DND-41 (cell line): ENCODE measurements around the gene ERCC6L2.

Source experiments
- ATAC-seq: fragments of 200-7000 bp; cut with Tn5 transposase; 3 replicates; pipeline ENCODE4 v1.9.1; 2021; ENCODE audit warnings: low read depth; ENCODE audit not compliant: insufficient read depth
- DNase-seq: peaks from one replicate; pipeline ENCODE4 v3.0.0-alpha.2; 2020
- H2AFZ ChIP-seq: 2 replicates; pipeline ENCODE4 v1.6.0; 2012; ENCODE audit warnings: low read depth, low read length
- H3K27ac ChIP-seq: 2 replicates; pipeline ENCODE4 v1.5.1; 2012; ENCODE audit warnings: low read length, inconsistent platforms
- H3K27me3 ChIP-seq: fragments of 200-600 bp; sonication (generic); 2 replicates; pipeline ENCODE4 v1.6.0; 2012; ENCODE audit warnings: low read length, mild to moderate bottlenecking, inconsistent platforms; ENCODE audit not compliant: insufficient read depth, poor library complexity
- H3K36me3 ChIP-seq: 2 replicates; pipeline ENCODE4 v1.5.1; 2012; ENCODE audit warnings: low read length, inconsistent platforms; ENCODE audit not compliant: insufficient read depth
- H3K4me1 ChIP-seq: 2 replicates; pipeline ENCODE4 v1.5.1; 2012; ENCODE audit warnings: mild to moderate bottlenecking, low read length; ENCODE audit not compliant: insufficient read depth
- H3K4me2 ChIP-seq: 2 replicates; pipeline ENCODE4 v1.6.0; 2012; ENCODE audit warnings: mild to moderate bottlenecking, moderate library complexity, low read length, inconsistent platforms; ENCODE audit not compliant: insufficient read depth
- H3K4me3 ChIP-seq, 2 experiments: fragments of 200-600 bp in 1 of 2; shearing (Covaris generic) in 1 of 2; 2 replicates each; pipeline ENCODE4 v1.5.1; 2012 to 2016; ENCODE audit warnings: inconsistent platforms in 2 of 2, low read length in 2 of 2, mild to moderate bottlenecking in 2 of 2, low read depth in 1 of 2, moderate library complexity in 1 of 2
- H3K79me2 ChIP-seq: 2 replicates; pipeline ENCODE4 v1.6.0; 2012; ENCODE audit warnings: low read length, inconsistent platforms; ENCODE audit not compliant: insufficient read depth
- H3K9ac ChIP-seq: 2 replicates; pipeline ENCODE4 v1.6.0; 2012; ENCODE audit warnings: low read depth, mild to moderate bottlenecking, inconsistent platforms, low read length, moderate library complexity
- H3K9me3 ChIP-seq: 2 replicates; pipeline ENCODE4 v1.5.1; 2012; ENCODE audit warnings: low read length, moderate library complexity, mild to moderate bottlenecking, inconsistent platforms; ENCODE audit not compliant: insufficient read depth, severe bottlenecking
- H4K20me1 ChIP-seq: 2 replicates; pipeline ENCODE4 v1.6.0; 2012; ENCODE audit warnings: low read length; ENCODE audit not compliant: insufficient read depth
- CTCF ChIP-seq: IDR thresholded peaks from 2 replicates; pipeline ENCODE4 v1.5.1; 2012; ENCODE audit warnings: borderline replicate concordance, low read length, moderate library complexity, mild to moderate bottlenecking; ENCODE audit not compliant: poor library complexity, severe bottlenecking; ENCODE audit errors: extremely low read depth
- EZH2 ChIP-seq: IDR thresholded peaks from 3 replicates; pipeline ENCODE4 v1.6.1; 2012; ENCODE audit warnings: borderline replicate concordance, low read depth, mild to moderate bottlenecking, moderate library complexity, low read length, inconsistent platforms; ENCODE audit not compliant: severe bottlenecking

The ERCC6L2 gene

GRCh38 chr9:95936579-95937075 is 61.1 kb downstream of the ERCC6L2 start:
- Histone ChIP-seq H4K20me1 (no peaks in the 10 kb centered on the region), H3K79me2 (no peaks in the 10 kb centered on the region), H3K9me3 (peaks cover 6% of the 10 kb centered on the region), H3K36me3 (peaks cover 83% of the 10 kb centered on the region), H3K27me3 (no peaks in the 10 kb centered on the region), H3K27ac (no peak overlapping the region), H2AFZ (no peak overlapping the region), H3K4me2 (no peak overlapping the region), H3K4me1 (no peaks in the 10 kb centered on the region), H3K9ac (no peak overlapping the region), H3K4me3 (no peak overlapping the region)
- ATAC-seq, result no peak
- no peak for DNase-seq
- TF ChIP-seq EZH2, result no peak
- no peak for TF ChIP-seq CTCF

GRCh38 chr9:95937131-95937530 is 61.6 kb downstream of the ERCC6L2 start:
- Histone ChIP-seq H3K9me3 (peaks cover 6% of the 10 kb centered on the region), H3K9ac (no peak overlapping the region), H3K27me3 (no peaks in the 10 kb centered on the region), H2AFZ (no peak overlapping the region), H3K27ac (no peak overlapping the region), H3K36me3 (peaks cover 83% of the 10 kb centered on the region), H4K20me1 (no peaks in the 10 kb centered on the region), H3K4me1 (no peaks in the 10 kb centered on the region), H3K79me2 (no peaks in the 10 kb centered on the region), H3K4me3 (no peak overlapping the region), H3K4me2 (no peak overlapping the region)
- TF ChIP-seq CTCF, result no peak
- no peak for TF ChIP-seq EZH2
- DNase-seq (no peak), ATAC-seq (no peak)

DNA sequence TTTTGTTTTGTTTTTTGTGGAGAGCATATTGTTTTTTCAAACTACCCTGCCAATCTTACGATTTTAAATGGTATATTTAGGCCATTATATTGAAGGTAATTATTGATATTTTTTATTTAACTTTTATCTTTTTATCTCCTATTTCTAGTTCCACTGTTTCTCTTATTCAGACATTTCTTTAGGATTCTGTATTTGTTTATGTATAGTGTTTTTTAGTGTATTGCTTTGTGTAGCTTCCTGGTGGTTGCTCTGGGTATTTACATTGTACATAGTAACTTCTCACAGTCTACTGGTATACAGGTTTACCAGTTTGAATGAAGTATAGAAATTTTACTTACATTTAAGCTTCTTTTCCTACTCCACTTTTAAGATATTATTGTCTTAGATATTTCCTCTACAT is 63.2 kb downstream of the ERCC6L2 start:
- H3K79me2 ChIP-seq, result no peaks in the 10 kb centered on the region
- H3K9ac ChIP-seq, result no peak overlapping the region
- no peak overlapping the region for H3K4me2 ChIP-seq
- DNase-seq (no peak), ATAC-seq (no peak)
- no peaks in the 10 kb centered on the region for H3K4me1 ChIP-seq
- no peaks in the 10 kb centered on the region for H4K20me1 ChIP-seq
- H3K9me3 ChIP-seq, result peaks cover 6% of the 10 kb centered on the region
- no peak overlapping the region for H3K27ac ChIP-seq
- no peak overlapping the region for H3K4me3 ChIP-seq
- peaks cover 84% of the 10 kb centered on the region for H3K36me3 ChIP-seq
- no peak overlapping the region for H2AFZ ChIP-seq
- TF ChIP-seq CTCF, result no peak
- no peak for TF ChIP-seq EZH2
- no peaks in the 10 kb centered on the region for H3K27me3 ChIP-seq

GRCh38 chr9:95939472-95939871 is 64.0 kb downstream of the ERCC6L2 start:
- no peak for TF ChIP-seq EZH2
- TF ChIP-seq CTCF, result no peak
- Histone ChIP-seq H2AFZ (no peak overlapping the region), H3K4me3 (no peak overlapping the region), H4K20me1 (no peaks in the 10 kb centered on the region), H3K9me3 (peaks cover 10% of the 10 kb centered on the region), H3K27me3 (no peaks in the 10 kb centered on the region), H3K4me1 (no peaks in the 10 kb centered on the region), H3K36me3 (peaks cover 86% of the 10 kb centered on the region), H3K79me2 (no peaks in the 10 kb centered on the region), H3K9ac (no peak overlapping the region), H3K27ac (no peak overlapping the region), H3K4me2 (no peak overlapping the region)
- ATAC-seq (no peak), DNase-seq (no peak)
